ENCODE data around the gene SPTBN5. TPM values are rescaled to one million over a fixed set of nuclear protein-coding genes. Genes with fewer than 3 reads are reported as not detected.

SPTBN5 gene
- total RNA-seq, 1 experiment from 2014 or later, result 0.96 TPM

DNA sequence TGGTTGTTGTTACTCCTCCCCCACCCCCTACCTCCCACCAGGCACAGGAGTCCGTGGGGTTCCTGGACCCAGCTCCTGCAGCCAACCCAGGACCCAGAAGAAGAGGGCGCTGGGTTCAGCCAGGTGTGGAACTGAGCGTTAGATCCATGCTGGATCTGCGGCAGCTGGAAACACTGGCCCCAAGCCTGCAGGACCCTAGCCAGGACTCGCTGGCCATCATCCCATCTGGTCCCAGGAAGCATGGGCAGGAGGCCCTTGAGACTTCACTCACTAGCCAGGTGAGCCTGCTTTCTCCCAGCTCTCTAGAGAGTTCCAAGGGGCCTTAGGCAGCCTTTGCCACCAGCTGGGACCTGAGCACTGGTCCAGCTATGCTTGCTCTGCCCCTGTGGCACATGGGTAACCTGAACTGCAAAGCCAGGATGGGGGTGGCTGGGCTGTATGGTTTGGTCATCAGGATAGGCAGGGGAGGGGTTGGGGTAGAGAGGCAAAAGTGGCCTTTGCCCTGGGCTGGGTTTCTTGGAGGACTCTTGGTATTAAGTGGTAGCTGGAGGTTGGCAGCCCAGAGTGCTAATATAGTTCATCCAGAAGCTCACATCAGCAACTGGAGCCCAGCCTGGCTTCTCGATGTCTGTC is 72.9 kb downstream of the SPTBN5 start:
- CTCF ChIA-PET, result no interaction called here
- H3K9me3 ChIP-seq (ENCODE audit: control insufficient read depth in 1 of 2, insufficient read depth in 1 of 2, low read depth in 1 of 2, low read length in 2 of 2), result no peaks in the 10 kb centered on the region
- H2AFZ ChIP-seq (ENCODE audit: low read depth, low read length, poor library complexity, severe bottlenecking), result no peak overlapping the region
- no peak overlapping the region for H3K27ac ChIP-seq (ENCODE audit: low read depth, low read length)
- no peak overlapping the region for H3K4me3 ChIP-seq (replicated peaks in 1 of 2; ENCODE audit: low read depth in 1 of 2, low read length in 2 of 2)
- DNase-seq (ENCODE audit: low read depth, low spot score) (no peak), ATAC-seq (no peak)
- H4K20me1 ChIP-seq (ENCODE audit: insufficient read depth), result no peaks in the 10 kb centered on the region
- H3K36me3 ChIP-seq (ENCODE audit: control insufficient read depth in 1 of 2, insufficient read depth in 2 of 2, low read length in 2 of 2), result peaks cover 3 to 8% of the 10 kb centered on the region in 2 experiments; a peak in 3 of 4 replicates
- RAD21 ChIA-PET (ENCODE audit: low non-redundant PET in 1 of 2, low total read pairs in 2 of 2, uncharacterized antibody in 2 of 2, unreplicated experiment in 2 of 2), result no interaction called here
- H3K27me3 ChIP-seq (ENCODE audit: insufficient read depth, low read length), result no peaks in the 10 kb centered on the region
- no peak overlapping the region for H3K4me2 ChIP-seq (ENCODE audit: low read length)
- no peaks in the 10 kb centered on the region for H3K79me2 ChIP-seq (ENCODE audit: insufficient read depth, low read length)
- H3K4me1 ChIP-seq (ENCODE audit: control insufficient read depth in 1 of 2, insufficient read depth in 2 of 2, low read length in 2 of 2), result no peaks in the 10 kb centered on the region
- H3K9ac ChIP-seq (ENCODE audit: low read length), result no peak overlapping the region
- no peaks in the 10 kb centered on the region for H3K9me2 ChIP-seq (ENCODE audit: insufficient read depth)
- BruUV-seq (replicated peaks), result no TSS peak
- intact Hi-C loops (cut with micrococcal nuclease), result no loop called here
- TF ChIP-seq FOSL1 (IDR thresholded peaks at IDR 0.05; ENCODE audit: low read depth) (no peak), YY1 (IDR thresholded peaks at IDR 0.05; ENCODE audit: extremely low read depth, insufficient replicate concordance, low read depth, low read length) (no peak), SIN3A (IDR thresholded peaks at IDR 0.05; ENCODE audit: low read depth) (no peak), EGR1 (IDR thresholded peaks at IDR 0.05; ENCODE audit: low read depth) (no peak)
- POLR2A ChIA-PET, result interaction anchor here (0.5 kb wide), 1 partner anchor 893 kb away, joined by 3 read pairs; no protein-coding TSS in a partner anchor

DNA sequence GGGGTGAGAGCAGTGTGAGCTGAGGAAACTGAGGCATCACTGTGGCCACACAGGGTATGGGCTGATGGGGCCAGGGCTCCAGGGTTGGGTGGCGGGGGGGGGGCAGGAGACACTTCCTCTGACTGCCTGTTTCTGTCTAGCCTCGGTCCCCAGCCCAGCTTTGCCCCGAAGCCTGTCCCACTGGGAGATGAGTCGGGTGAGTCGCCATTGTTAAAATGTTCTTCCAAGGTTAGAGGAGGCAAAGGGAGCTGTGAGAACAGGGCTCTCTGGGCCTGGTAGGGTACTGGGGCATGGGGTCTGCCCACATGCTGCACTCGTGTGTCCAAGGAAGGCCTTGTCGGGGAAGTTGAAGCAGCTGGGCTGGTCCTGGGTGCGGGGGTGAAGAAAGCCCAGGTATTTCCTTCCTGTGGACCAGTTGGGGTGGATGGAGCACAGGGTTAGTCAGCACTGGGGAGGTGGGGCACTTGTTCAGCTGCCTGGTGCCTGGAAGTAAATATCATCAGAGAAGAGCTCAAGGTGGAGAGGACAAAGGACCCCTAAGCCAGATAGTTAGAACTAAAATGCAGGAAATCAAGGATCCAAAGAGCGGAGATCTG is 74.3 kb downstream of the SPTBN5 start:
- no peak overlapping the region for H3K27ac ChIP-seq (ENCODE audit: low read depth, low read length)
- RAD21 ChIA-PET (ENCODE audit: low non-redundant PET in 1 of 2, low total read pairs in 2 of 2, uncharacterized antibody in 2 of 2, unreplicated experiment in 2 of 2), result no interaction called here
- DNase-seq (ENCODE audit: low read depth, low spot score), result no peak
- no peaks in the 10 kb centered on the region for H3K4me1 ChIP-seq (ENCODE audit: control insufficient read depth in 1 of 2, insufficient read depth in 2 of 2, low read length in 2 of 2)
- no peak overlapping the region for H3K4me3 ChIP-seq (replicated peaks in 1 of 2; ENCODE audit: low read depth in 1 of 2, low read length in 2 of 2)
- BruUV-seq (replicated peaks), result no TSS peak
- intact Hi-C loops (cut with micrococcal nuclease), result no loop called here
- H3K4me2 ChIP-seq (ENCODE audit: low read length), result no peak overlapping the region
- CTCF ChIA-PET, result no interaction called here
- POLR2A ChIA-PET, result no interaction called here
- no peak for ATAC-seq
- no peaks in the 10 kb centered on the region for H3K9me3 ChIP-seq (ENCODE audit: control insufficient read depth in 1 of 2, insufficient read depth in 1 of 2, low read depth in 1 of 2, low read length in 2 of 2)
- no peak overlapping the region for H3K9ac ChIP-seq (ENCODE audit: low read length)
- peaks cover 8 to 9% of the 10 kb centered on the region in 2 experiments; a peak in 3 of 4 replicates for H3K36me3 ChIP-seq (ENCODE audit: control insufficient read depth in 1 of 2, insufficient read depth in 2 of 2, low read length in 2 of 2)
- H4K20me1 ChIP-seq (ENCODE audit: insufficient read depth), result no peaks in the 10 kb centered on the region
- H3K9me2 ChIP-seq (ENCODE audit: insufficient read depth), result no peaks in the 10 kb centered on the region
- no peaks in the 10 kb centered on the region for H3K79me2 ChIP-seq (ENCODE audit: insufficient read depth, low read length)
- no peak overlapping the region for H2AFZ ChIP-seq (ENCODE audit: low read depth, low read length, poor library complexity, severe bottlenecking)
- TF ChIP-seq, protein P1, sequence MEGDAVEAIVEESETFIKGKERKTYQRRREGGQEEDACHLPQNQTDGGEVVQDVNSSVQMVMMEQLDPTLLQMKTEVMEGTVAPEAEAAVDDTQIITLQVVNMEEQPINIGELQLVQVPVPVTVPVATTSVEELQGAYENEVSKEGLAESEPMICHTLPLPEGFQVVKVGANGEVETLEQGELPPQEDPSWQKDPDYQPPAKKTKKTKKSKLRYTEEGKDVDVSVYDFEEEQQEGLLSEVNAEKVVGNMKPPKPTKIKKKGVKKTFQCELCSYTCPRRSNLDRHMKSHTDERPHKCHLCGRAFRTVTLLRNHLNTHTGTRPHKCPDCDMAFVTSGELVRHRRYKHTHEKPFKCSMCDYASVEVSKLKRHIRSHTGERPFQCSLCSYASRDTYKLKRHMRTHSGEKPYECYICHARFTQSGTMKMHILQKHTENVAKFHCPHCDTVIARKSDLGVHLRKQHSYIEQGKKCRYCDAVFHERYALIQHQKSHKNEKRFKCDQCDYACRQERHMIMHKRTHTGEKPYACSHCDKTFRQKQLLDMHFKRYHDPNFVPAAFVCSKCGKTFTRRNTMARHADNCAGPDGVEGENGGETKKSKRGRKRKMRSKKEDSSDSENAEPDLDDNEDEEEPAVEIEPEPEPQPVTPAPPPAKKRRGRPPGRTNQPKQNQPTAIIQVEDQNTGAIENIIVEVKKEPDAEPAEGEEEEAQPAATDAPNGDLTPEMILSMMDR (IDR thresholded peaks at IDR 0.05 in 2 of 3, conservative IDR thresholded peaks at IDR 0.05 in 1 of 3; ENCODE audit: borderline replicate concordance in 1 of 3, insufficient read depth in 1 of 3, low read depth in 2 of 3, low read length in 2 of 3), result no peak
- TF ChIP-seq ZFX (IDR thresholded peaks at IDR 0.05) (no peak), FOSL1 (IDR thresholded peaks at IDR 0.05; ENCODE audit: low read depth) (no peak)
- H3K27me3 ChIP-seq (ENCODE audit: insufficient read depth, low read length), result no peaks in the 10 kb centered on the region

Data from HCT116 (cell line).